K562 (cell line): ENCODE results near the gene TAS2R7. TPM values are rescaled to one million over a fixed set of nuclear protein-coding genes. Genes with fewer than 3 reads are reported as not detected.

Experiments used
- EWSR1 ChIP-seq: fragments of 450-650 bp; IDR thresholded peaks from 2 replicates; pipeline ENCODE4 v1.6.1; 2018; ENCODE audit warnings: borderline replicate concordance, mild to moderate bottlenecking, low read depth, moderate library complexity; ENCODE audit not compliant: partially characterized antibody
- NCOA2 ChIP-seq, 2 experiments: fragments of 450-650 bp; IDR thresholded peaks; 2 replicates each; pipeline ENCODE4 v1.6.1; 2018; ENCODE audit warnings: mild to moderate bottlenecking in 2 of 2, moderate library complexity in 1 of 2; ENCODE audit not compliant: partially characterized antibody in 2 of 2
- NR1H2 ChIP-seq: sonication (generic); formaldehyde crosslinking; IDR thresholded peaks from 2 replicates; pipeline ENCODE4 v1.4.0; 2020; ENCODE audit warnings: mild to moderate bottlenecking, missing genetic modification reagents
- SNIP1 ChIP-seq: fragments of 450-650 bp; IDR thresholded peaks from 2 replicates; pipeline ENCODE4 v1.7.1; 2017; ENCODE audit warnings: low read depth, mild to moderate bottlenecking
- ZBTB40 ChIP-seq, 2 experiments: fragments of 450-650 bp in 1 of 2; sonication (generic) in 1 of 2; formaldehyde crosslinking in 1 of 2; IDR thresholded peaks; 2 replicates each; pipeline versions ENCODE4 v1.7.1 to v1.9.0; 2016 to 2022; ENCODE audit warnings: inconsistent platforms in 1 of 2, mild to moderate bottlenecking in 1 of 2, missing genetic modification reagents in 1 of 2
- ZMIZ1 ChIP-seq, 2 experiments: fragments of 150-350 bp in 1 of 2; IDR thresholded peaks; 2 replicates each; pipeline ENCODE4 v1.6.1; 2012 to 2016; ENCODE audit warnings: low read depth in 2 of 2, low read length in 2 of 2, mild to moderate bottlenecking in 1 of 2, moderate library complexity in 1 of 2
- polyA plus RNA-seq, 8 experiments: library from polyadenylated mRNA; depleted of rRNA in 4 of 8; stranded (reverse) in 5 of 8; unstranded in 3 of 8; fragments of >200 nt; fragmentation: Nextera tagmentation in 2 of 8; fragmentation: Illumina TruSeq in 1 of 8; extraction: Ambion mirVana in 2 of 8; extraction: Trizol in 1 of 8; gene quantifications; 2 replicates each; pipeline versions ENCODE4 v1.2.1 to v1.2.3, GENCODE V29; 2011 to 2014; ENCODE audit warnings: inconsistent platforms in 1 of 8, missing spikeins in 1 of 8
- total RNA-seq, 7 experiments: library from RNA; depleted of rRNA in 6 of 7; stranded (reverse); fragments of >200 nt in 6 of 7; fragmentation: Illumina TruSeq in 2 of 7; extraction: Trizol in 2 of 7; gene quantifications; 2 replicates each; pipeline versions ENCODE4 v1.2.1 to v1.2.3, GENCODE V29; 2011 to 2021; ENCODE audit warnings: low replicate concordance in 1 of 7

The TAS2R7 gene
- total and polyA plus RNA-seq, 9 of the 15 experiments (the other 6 are each of a cell fraction or from before 2014, with no cell fraction given) = not detected

GRCh38 chr12:10838461-10838860 lies 36.0 kb upstream of the TAS2R7 start (continued):
- TF ChIP-seq ZMIZ1 (IDR thresholded peaks at IDR 0.05; ENCODE audit: low read depth in 2 of 2, low read length in 2 of 2) = no peak
- TF ChIP-seq ZBTB40 (IDR thresholded peaks at IDR 0.05) = no peak
- no peak for TF ChIP-seq ZBTB40 (CRISPR knock-in tag; IDR thresholded peaks at IDR 0.05)
- no peak for TF ChIP-seq NCOA2 (IDR thresholded peaks at IDR 0.05; ENCODE audit: partially characterized antibody in 2 of 2)
- TF ChIP-seq SNIP1 = no peak
- no peak for TF ChIP-seq EWSR1
- TF ChIP-seq NR1H2 (CRISPR knock-in tag) = no peak
